Measurements from ENCODE around the gene ISG20L2.
A peak's percentile ranks its signal among the peaks of the same experiment; 100 is the strongest.

ISG20L2 gene

GRCh38 chr1:156725683-156726280 is 2.8 kb downstream of the ISG20L2 start:
- peak; percentile 96 for TF ChIP-seq CTCF (IDR thresholded peaks at IDR 0.05; ENCODE audit: control insufficient read depth, extremely low read depth, insufficient read depth)
- no peak for DNase-seq (ENCODE audit: low read depth)
- peak overlapping the region; percentile 100 for H3K4me3 ChIP-seq (ENCODE audit: low read depth, low read length)

GRCh38 chr1:156721535-156721934 is 7.0 kb downstream of the ISG20L2 start:
- TF ChIP-seq CTCF (IDR thresholded peaks at IDR 0.05; ENCODE audit: control insufficient read depth, extremely low read depth, insufficient read depth) = no peak

GRCh38 chr1:156721131-156721530 is 7.4 kb downstream of the ISG20L2 start:
- TF ChIP-seq CTCF (IDR thresholded peaks at IDR 0.05; ENCODE audit: control insufficient read depth, extremely low read depth, insufficient read depth) = no peak
- no peak overlapping the region for H3K4me3 ChIP-seq (ENCODE audit: low read depth, low read length)

More at GRCh38 chr1:156721535-156721934, 7.0 kb downstream of the ISG20L2 start:
- DNase-seq (ENCODE audit: low read depth) = no peak
- H3K4me3 ChIP-seq (ENCODE audit: low read depth, low read length) = no peak overlapping the region

GRCh38 chr1:156717351-156717750 is 11.2 kb downstream of the ISG20L2 start:
- no peak for DNase-seq (ENCODE audit: low read depth)
- H3K4me3 ChIP-seq (ENCODE audit: low read depth, low read length) = no peak overlapping the region
- TF ChIP-seq CTCF (IDR thresholded peaks at IDR 0.05; ENCODE audit: control insufficient read depth, extremely low read depth, insufficient read depth) = no peak

More at GRCh38 chr1:156721131-156721530, 7.4 kb downstream of the ISG20L2 start:
- no peak for DNase-seq (ENCODE audit: low read depth)

- TF ChIP-seq CTCF (IDR thresholded peaks at IDR 0.05; ENCODE audit: control insufficient read depth, extremely low read depth, insufficient read depth) = no peak
- no peak for DNase-seq (ENCODE audit: low read depth)
- H3K4me3 ChIP-seq (ENCODE audit: low read depth, low read length) = no peak overlapping the region
Measured at GRCh38 chr1:156714830-156715229, 13.7 kb downstream of the ISG20L2 start.

- TF ChIP-seq CTCF (IDR thresholded peaks at IDR 0.05; ENCODE audit: control insufficient read depth, extremely low read depth, insufficient read depth) = no peak
- no peak for DNase-seq (ENCODE audit: low read depth)
- no peak overlapping the region for H3K4me3 ChIP-seq (ENCODE audit: low read depth, low read length)
Measured at GRCh38 chr1:156712626-156713025, 15.9 kb downstream of the ISG20L2 start.

All from LNCaP clone FGC (cell line).